Islet precursor cell (in vitro differentiated cells): ENCODE data around the gene ZNF331.

Source experiments
- DNase-seq: peaks from one replicate; pipeline ENCODE4 v3.0.0-alpha.2; 2018

ZNF331 gene

DNA sequence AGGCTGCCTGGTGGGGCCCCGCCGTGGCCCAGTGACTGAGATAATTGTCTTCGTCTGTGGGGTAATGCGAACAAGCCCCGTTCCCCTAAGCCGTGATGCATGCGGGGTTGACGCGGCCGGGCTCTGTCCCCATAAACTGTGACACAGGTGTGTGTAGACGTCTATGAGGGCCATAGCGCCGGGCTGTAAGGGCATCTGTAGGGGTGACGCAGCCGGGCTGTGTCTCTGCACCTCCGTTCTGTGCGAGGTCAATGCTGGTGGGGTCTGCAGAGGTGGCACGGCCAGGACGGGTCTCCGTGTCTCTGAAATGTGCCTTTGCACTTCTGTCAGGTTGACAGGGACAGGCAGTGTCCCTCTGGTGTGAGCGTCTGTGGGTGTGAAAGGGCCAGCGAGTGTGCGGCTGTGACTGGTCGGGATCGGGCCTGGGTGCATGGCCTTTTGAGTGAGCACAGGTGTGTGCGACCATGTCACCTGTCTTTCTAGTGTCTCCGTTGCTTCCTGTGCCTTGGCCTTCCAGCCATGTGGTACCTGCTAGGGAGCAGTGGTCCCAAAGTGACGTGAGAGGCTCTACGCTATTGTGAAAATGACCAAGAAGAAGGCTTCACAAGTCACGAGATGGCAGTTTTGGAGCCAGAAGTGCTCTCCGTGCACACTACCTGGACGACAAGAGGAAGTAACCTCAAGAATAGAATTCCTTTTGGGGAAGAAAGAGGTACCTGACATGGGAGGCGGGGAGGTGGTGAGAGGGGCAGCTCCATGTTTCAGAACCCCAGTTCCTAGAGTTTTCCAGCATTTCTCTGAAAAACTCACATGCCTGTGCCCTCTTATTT, 16.4 kb upstream of the ZNF331 start:
- no peak for DNase-seq

DNA sequence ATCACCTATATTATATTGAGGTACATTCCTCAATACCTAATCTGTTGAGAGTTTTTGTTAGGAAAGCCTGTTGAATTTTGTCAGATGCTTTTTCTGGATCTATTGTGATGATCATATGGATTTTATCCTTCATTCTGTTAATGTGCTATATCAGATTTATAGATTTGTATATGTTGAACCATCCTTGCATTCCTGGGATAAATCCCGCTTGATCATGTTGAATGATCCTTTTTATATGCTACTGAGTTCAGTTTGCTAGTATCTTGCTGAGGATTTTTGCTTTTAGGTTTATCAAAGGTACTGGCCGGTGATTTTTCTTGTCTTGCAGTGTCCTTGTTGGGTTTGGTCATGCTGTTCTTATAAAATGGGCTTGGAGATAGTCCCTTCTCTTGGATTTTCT, 12.0 kb upstream of the ZNF331 start:
- no peak for DNase-seq

DNA sequence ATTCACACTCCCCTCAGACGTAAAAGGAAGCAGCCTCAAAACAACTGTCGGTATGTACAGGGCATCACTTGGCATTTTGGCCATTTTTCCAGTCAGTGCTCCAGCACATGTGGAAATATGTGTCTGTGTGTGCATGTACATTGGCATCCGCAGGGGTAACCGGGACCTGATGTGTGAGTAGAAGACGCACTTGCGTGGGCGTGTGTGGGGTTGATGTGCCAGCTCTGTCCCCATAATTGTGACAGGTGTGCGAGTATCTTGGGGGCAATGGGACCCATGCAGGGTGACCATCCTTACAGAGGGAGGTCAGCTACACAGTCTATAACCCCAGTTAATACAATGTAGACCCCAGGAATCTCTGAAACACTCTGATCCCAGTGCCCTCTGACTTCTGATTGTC, 7.3 kb upstream of the ZNF331 start:
- no peak for DNase-seq

DNA sequence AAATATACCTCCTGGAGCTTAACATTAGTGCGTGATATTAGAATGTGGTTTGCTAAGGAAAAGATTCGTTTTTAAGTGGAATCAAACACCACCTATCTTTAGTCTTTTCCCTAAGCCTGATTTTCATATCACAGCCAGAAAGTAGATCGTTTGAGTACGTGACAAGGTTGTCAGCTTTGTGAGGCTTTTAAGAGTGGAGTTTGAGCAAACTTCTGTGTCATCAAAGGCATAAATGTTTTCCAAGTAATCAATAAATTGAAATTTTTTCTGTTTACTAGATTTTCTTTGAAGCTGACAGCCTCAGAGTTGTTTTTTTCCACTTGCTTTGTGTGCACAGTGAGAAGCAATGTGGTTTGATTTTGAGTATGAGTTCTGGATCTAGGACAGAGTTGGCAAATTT, 6.5 kb upstream of the ZNF331 start:
- DNase-seq = no peak

DNA sequence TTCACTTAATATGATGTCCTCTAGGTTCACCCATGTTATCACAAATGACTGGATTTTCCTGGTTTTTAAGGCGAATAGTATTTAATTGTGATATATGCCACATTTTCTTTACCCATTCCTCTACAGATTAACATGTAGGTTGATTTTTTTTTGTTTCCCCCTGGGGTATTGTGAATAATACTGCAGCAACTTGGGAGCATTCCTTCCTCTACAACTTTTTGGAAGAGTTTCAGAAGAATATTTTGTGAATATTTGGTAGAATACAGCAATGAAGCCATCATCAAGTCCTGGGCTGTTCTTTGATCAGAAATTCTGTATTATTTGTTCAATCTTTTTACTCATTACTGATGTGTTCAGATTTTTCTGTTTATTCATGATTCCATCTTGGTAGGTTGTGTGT, 5.6 kb upstream of the ZNF331 start:
- no peak for DNase-seq

DNA sequence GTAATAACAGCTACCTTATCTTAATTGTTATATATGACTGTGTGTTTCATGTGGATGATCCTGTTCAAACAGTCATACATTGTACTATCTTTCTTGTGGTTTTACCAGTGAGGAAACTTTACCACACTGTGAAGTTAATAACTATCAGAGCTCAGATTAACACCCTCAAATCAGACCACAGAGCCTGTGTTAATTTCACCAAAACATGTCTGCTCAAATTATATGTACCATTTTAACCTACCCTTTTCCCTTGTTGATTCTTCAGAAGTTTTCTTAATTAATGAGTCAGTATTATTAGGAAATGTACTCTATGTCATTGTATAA, 1.8 kb upstream of the ZNF331 start:
- DNase-seq = no peak

DNA sequence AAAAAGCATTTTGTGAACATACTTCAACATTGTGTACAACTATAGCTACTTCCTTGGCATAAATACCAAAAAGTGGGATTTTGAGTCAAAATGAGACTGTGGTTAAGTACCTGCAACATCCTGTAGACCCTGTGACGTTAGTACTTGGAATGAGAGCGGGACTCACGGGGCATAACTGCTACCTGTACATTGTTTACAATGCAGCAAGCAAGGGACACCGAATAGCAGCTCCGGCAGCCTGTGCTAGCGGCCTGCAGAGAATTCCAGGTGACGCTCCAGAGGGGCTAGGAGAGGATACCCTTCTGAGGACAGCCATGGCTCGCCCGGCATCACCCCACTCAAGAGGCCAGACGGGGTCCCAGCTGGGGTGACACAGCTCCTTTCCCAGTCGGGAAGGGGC, 824 bp upstream of the ZNF331 start:
- DNase-seq = no peak

DNA sequence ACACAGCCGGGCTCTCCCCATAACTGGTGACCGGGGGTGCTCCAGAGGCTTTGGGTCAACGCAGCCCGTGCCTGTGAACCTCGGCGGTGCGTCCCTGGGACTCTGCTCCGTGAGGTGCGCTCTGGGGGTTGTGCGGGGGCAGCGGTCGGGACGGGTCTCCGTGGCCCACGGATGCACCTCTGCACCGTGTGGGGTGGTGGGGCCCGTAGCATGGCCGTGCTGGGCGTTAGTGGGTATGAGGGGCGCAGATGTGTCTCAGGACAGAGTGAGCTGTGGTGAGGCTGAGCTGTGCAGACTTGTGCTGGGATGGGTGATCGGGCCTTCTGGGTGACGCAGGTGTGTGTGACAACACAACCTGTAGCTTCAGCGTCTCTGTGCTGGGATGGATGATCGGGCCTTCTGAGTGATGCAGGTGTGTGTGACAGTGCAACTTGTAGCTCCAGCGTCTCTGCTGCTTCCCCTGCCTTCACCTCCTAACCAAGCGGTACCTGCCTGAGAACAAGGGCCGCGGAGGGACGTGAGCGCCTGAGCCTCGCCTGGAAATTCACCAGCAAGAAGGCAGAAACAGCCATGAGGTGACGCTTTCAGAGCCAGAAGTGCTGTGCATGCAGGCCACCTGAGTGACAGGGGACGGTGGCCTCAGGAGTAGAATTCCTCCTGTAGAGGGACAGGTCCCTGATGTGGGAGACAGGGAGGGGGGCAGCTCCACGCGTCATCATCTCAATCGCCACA, 599 bp downstream of the ZNF331 start:
- no peak for DNase-seq

DNA sequence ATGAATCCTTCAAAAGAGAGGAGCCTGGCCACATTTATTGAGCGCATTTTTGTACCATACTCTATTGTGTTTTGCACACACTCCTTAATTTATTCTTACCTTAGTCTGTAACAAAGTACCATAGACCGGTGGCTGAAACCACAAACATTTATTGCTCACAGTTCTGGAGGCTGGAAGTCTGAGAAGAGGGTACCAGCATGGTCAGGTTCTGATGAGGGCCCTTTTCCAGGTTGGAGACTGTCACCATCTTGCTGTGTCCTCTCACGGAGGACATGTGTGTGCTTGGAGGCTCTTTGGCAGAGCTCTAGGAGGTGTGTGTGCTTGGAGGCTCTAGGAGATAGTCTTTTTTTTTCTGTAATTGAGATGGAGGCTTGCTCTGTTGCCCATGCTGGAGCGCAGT, 2.1 kb downstream of the ZNF331 start:
- DNase-seq = no peak

DNA sequence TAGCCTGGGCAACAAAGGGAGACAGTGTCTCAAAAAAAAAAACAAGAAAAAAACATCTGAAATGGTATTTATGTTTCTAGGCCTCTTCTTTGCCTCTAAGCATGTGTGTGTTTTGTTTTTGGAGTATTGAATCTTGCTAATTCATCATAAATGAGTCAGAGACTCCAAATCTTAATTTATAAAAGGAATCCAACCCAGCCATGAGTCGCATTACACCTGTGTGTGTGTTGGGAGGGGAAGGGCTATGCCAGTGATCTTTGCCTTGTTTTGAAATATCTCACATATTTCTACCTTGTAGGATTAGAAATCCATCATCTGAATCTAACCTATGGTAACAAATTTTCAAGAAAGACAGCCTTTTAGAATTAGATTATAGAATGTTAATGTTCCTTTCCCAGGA, 4.0 kb downstream of the ZNF331 start:
- DNase-seq = no peak

DNA sequence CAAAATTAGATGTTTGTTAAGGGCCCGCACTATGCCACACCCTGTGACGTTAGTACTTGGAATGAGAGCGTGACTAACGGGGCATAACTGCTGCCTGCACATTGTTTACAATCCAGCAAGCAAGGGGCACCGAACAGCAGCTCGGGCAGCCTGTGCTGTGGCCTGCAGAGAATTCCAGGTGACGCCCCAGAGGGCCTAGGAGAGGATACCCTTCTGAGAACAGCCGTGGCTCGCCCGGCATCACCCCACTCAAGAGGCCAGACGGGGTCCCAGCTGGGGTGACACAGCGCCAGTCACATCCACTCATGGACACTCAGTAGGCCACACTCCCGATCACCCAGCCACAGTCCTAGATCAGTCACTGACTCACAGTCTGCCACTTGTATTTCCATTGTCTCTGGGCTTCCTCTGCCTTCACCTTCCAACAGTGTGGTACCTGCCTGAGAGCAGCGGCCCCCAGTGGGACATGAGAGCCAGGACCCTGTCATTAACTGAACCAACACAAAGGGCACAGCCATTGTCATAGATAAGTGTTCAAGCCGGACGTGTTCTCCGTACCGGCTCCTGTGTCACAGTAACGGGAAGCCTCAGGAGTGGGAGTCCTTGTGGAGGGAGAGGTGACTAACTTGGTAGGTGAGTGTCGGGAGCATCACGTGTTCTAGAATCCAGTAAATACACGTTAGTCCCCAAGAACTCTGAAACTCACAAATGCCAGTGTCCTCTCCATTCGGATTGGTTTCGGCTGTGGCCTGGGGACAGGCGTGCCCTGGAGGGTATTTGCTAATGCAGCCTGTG, 7.5 kb downstream of the ZNF331 start:
- DNase-seq = peak; percentile 64

DNA sequence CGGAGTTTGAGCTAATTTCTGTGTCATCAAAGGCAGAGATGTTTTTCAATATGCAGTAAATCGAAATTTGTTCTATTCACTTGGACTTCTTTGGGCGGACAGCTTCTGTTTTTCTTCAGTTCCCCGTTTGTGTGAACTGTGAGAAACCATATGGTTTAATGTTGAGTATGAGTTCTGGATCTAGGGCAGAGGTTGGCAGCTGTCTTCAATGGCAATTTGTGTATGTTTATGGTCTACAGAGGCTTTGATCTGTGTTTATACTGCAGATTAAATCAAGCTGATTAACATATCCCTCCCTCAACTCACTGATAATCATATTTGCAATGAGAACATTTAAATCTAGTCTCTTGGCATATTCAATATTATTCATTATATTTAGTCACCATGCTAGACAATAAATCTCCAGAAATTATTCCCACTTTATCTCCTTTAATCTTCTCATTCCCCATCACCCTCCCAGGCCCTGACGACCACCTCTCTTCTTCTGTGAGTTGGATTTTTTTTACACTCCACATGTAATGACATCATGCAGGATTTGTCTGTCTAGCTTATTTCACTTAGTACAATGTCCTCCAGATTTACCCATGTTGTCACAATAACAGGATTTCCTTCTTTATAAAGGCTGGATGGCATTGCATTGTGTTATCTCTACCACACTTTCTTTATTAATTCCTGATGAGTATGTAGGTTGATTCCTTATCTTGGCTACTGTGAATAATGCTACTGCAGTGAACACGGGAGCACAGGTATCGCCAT, 9.0 kb downstream of the ZNF331 start:
- no peak for DNase-seq

DNA sequence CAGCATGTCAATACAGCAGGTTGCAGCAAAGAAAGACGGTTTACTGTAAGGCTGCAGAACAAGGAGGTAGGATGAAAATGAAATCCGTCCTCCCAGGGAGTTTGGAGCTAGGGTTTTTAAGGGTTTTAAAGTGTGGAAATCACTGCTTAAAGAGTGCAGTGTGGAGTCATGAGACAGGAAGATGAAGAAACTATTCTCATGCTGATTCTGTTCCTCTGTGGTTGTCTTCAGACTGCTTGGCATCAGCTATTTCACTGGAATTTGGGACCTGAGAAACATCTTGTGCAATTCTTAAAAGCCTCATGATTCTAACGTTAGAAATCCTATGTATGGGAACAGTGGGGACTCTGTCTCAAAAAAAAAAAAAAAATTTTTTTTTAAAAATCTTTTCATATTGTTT, 11.4 kb downstream of the ZNF331 start:
- DNase-seq = no peak

DNA sequence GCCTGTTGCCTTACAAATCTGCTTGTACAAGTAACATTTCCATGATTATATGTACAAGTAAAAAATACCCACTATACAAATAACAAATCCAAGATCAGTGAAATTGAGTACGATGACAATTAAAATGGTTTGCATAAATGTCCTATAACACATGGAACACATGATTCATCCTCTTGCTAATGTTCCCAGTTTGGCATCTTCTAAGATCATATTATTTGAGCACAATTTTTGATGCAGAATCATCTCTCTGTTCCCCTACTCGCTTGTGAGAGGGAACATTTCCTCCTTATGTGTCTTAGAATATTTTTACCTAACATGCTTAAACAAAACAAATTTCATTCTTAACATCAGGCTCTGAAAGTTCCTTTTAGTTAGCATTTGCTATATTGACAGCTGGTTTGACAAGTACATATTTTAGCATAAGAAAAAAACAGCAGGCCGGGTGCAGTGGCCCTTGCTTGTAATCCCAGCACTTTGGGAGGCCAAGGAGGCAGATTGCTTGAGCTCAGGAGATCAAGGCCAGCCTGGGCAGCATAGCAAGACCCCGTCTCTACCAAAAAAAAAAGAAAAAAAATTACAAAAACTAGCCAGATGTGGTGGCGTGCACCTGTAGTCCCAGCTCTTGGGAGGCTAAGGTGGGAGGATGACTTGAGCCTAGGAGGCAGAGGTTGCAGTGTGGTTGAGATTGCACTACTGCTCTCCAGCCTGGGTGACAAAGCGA, 14.2 kb downstream of the ZNF331 start:
- DNase-seq = no peak

DNA sequence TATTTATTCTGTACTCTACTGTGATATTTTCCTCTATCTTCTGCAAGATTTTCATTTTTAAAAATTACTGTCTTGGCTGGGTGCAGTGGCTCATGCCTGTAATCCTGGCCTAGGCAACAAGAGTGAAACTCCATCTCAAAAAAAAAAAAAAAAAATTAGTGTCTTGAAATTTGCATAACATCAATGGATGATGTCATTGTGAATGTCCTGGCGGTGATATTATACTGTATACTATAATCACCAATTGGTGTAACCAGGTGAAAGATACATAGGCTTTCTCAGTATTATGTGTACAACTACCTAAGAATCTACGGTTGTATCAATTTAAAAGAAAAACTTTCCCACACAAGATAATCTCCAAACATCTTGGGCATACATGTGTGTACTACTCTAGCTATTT, 15.2 kb downstream of the ZNF331 start:
- DNase-seq = no peak

DNA sequence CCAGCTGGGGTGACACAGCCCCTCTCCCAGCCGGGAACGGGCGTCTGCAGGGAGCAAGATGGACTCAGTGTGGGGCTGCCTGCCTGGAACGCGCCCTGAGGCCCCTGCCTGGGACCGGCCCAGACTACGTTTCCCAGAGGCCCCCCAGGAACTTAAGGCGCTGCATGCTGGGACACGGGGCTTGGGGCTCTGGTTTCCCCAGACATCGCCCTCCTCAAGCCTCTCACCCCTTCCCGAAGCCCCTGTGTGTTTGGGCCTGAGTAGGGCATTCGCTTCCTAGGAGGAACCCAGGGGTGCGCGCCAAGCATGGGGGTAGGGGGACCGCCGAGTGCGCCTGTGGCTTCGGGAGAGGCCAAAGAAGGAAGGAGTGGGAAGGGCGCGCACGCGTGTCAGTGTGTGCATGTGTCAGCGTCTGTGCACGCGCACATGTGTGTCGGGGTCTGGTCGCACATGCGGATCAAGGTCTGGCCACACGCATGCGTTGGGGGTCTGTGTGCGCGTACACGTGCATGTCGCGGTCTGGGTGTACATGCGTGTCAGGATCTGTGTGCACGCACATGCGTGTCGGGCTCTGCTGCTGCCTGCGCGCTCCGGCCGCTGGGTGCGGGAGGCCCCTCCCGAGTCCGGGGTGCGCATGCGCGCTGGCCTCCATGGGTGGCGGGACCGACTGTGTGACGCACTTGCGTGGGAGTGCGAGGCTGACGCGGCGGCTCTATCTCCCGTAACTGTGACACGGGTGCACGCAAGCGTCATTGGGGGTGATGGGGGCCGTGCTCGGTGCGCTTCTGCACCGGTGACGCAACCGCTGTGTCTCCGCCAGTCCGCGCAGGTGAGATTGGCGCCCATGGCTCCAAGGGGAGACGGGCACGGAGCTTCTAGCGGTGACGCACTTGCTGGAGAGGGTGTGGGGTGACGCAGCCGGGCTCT, 16.2 kb downstream of the ZNF331 start:
- DNase-seq = no peak

DNA sequence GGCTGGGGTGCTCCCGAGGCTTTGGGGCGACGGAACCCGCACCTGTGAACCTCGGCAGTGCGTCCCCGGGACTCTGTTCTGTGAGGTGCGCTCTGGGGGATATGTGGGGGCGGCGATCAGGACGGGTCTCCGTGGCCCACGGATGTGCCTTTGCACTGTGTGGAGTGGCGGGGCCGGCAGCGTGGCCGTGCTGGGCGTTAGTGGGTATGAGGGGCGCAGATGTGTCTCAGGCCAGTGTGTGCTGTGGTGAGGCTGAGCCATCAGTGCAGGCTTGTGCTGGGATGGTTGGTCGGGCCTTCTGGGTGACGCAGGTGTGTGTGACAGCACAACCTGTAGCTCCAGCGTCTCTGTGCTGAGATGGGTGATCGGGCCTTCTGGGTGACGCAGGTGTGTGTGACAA, 16.9 kb downstream of the ZNF331 start:
- no peak for DNase-seq

DNA sequence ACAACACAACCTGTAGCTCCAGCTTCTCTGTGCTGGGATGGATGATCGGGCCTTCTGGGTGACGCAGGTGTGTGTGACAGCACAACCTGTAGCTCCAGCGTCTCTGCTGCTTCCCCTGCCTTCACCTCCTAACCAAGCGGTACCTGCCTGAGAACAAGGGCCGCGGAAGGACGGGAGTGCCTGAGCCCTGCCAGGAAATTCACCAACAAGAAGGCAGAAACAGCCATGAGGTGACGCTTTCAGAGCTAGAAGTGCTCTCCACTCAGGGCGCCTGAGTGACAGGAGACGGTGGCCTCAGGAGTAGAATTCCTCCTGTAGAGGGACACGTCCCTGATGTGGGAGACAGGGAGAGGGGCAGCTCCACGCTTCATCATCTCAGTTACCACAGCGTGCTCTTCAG, 17.4 kb downstream of the ZNF331 start:
- DNase-seq = no peak

DNA sequence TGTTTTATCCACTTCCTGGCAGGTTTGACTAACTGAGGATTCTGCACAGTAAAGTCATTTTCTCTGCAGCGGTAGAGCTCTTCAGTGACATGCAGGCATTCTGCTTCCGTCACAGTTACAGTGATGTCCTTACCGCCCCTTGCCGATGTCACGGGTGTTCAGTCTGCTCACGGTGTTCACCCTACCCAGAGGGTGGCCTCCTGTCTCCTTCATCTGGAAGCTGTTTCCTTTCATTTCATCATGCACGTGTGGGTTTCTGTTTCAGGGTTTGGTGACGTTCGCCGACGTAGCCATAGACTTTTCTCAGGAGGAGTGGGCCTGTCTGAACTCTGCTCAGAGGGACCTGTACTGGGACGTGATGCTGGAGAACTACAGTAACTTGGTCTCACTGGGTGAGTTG, 33.4 kb downstream of the ZNF331 start:
- DNase-seq = no peak

DNA sequence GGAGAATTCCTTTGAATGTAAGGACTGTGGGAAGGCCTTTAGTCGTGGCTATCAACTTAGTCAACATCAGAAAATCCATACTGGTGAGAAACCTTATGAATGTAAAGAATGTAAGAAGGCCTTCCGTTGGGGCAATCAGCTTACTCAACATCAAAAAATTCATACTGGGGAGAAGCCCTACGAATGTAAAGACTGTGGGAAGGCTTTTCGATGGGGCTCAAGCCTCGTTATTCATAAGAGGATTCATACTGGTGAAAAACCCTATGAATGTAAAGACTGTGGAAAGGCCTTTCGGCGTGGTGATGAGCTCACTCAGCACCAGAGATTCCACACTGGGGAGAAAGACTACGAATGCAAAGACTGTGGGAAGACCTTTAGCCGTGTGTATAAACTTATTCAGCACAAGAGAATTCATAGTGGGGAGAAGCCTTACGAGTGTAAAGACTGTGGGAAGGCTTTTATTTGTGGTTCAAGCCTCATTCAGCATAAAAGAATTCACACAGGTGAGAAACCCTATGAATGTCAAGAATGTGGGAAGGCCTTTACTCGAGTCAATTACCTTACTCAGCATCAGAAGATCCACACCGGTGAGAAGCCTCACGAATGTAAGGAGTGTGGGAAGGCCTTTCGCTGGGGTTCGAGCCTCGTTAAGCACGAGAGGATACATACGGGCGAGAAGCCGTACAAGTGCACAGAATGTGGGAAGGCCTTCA, 39.2 kb downstream of the ZNF331 start:
- no peak for DNase-seq

DNA sequence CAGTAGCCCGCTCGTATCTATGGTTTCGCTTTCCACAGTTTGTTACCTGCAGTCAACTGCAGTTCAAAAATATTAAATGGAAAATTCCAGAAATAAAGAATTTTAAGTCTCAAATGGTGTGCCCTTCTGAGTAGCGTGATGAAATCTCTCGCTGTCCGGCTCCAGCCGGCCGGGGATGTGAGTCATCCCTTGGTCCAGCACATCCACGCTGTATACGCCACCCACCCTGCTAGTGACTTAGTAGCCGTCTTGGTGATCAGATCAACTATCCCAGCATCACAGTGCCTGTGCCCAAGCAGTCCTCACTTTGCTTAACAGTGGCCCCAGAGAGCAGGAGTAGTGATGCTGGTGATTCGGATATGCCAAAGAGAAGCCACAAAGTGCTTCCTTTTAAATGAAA, 40.0 kb downstream of the ZNF331 start:
- no peak for DNase-seq
